Keratinocyte (primary cell): ENCODE results near the gene SMPD3. TPM values are rescaled to one million over a fixed set of nuclear protein-coding genes. Genes with fewer than 3 reads are reported as not detected.

Experiments
- DNase-seq: peaks from one replicate; pipeline ENCODE4 v3.0.0-alpha.2; 2011; ENCODE audit warnings: low read depth, missing footprints, low spot score
- FAIRE-seq: peaks from 2 replicates; lab custom pipeline; 2011; peaks lifted over from hg19 to GRCh38; lab: Jason Lieb, UNC
- H2AFZ ChIP-seq: 2 replicates; pipeline ENCODE4 v1.6.0; 2012; ENCODE audit warnings: low read length, control low read depth, inconsistent platforms; ENCODE audit not compliant: control insufficient read depth
- H3K27ac ChIP-seq: 2 replicates; pipeline ENCODE4 v1.5.1; 2011; ENCODE audit warnings: low read length; ENCODE audit not compliant: control insufficient read depth, insufficient read depth
- H3K27me3 ChIP-seq: 3 replicates; pipeline ENCODE4 v1.6.0; 2011; ENCODE audit warnings: low read length; ENCODE audit not compliant: control insufficient read depth, insufficient read depth; ENCODE audit errors: extremely low read depth
- H3K36me3 ChIP-seq, 2 experiments: 2 replicates in 1 of 2; 3 replicates in 1 of 2; pipeline ENCODE4 v1.5.1; 2011; ENCODE audit warnings: low read length in 2 of 2, mild to moderate bottlenecking in 1 of 2; ENCODE audit not compliant: control insufficient read depth in 2 of 2, insufficient read depth in 2 of 2; ENCODE audit errors: extremely low read depth in 1 of 2
- H3K4me1 ChIP-seq: 3 replicates; pipeline ENCODE4 v1.5.1; 2011; ENCODE audit warnings: low read length; ENCODE audit not compliant: control insufficient read depth, insufficient read depth; ENCODE audit errors: extremely low read depth
- H3K4me2 ChIP-seq: 3 replicates; pipeline ENCODE4 v1.6.0; 2011; ENCODE audit warnings: low read depth, low read length; ENCODE audit not compliant: control insufficient read depth, insufficient read depth; ENCODE audit errors: extremely low read depth
- H3K4me3 ChIP-seq, 3 experiments: fragments of 200-600 bp in 1 of 3; sonication (generic) in 1 of 3; 2 replicates in 2 of 3; 3 replicates in 1 of 3; pipeline ENCODE4 v1.5.1; 2011 to 2016; ENCODE audit warnings: low read length in 3 of 3, mild to moderate bottlenecking in 3 of 3, control low read depth in 2 of 3, inconsistent platforms in 1 of 3, low read depth in 1 of 3, mixed read lengths in 1 of 3, mixed run types in 1 of 3, moderate library complexity in 1 of 3; ENCODE audit not compliant: control insufficient read depth in 2 of 3, insufficient read depth in 2 of 3; ENCODE audit errors: extremely low read depth in 1 of 3
- H3K79me2 ChIP-seq: 2 replicates; pipeline ENCODE4 v1.6.0; 2012; ENCODE audit warnings: low read length; ENCODE audit not compliant: control insufficient read depth, insufficient read depth
- H3K9ac ChIP-seq: 3 replicates; pipeline ENCODE4 v1.6.0; 2011; ENCODE audit warnings: low read length; ENCODE audit not compliant: control insufficient read depth, insufficient read depth; ENCODE audit errors: extremely low read depth
- H3K9me1 ChIP-seq: 3 replicates; pipeline ENCODE4 v1.6.0; 2011; ENCODE audit warnings: low read length; ENCODE audit not compliant: control insufficient read depth, insufficient read depth; ENCODE audit errors: extremely low read depth
- H3K9me3 ChIP-seq: 2 replicates; pipeline ENCODE4 v1.5.1; 2012; ENCODE audit warnings: low read depth, low read length; ENCODE audit not compliant: control insufficient read depth
- H4K20me1 ChIP-seq: 3 replicates; pipeline ENCODE4 v1.6.0; 2011; ENCODE audit warnings: low read length; ENCODE audit not compliant: control insufficient read depth, insufficient read depth; ENCODE audit errors: extremely low read depth
- CTCF ChIP-seq, 3 experiments: IDR thresholded peaks in 1 of 3; conservative IDR thresholded peaks in 1 of 3; optimal IDR thresholded peaks in 1 of 3; 2 replicates in 2 of 3; 3 replicates in 1 of 3; pipeline versions ENCODE3 to v1.5.1; 2011; ENCODE audit warnings: low read length in 3 of 3, mild to moderate bottlenecking in 3 of 3, moderate library complexity in 2 of 3, control low read depth in 1 of 3, inconsistent platforms in 1 of 3; ENCODE audit not compliant: insufficient read depth in 2 of 3; ENCODE audit errors: extremely low read depth in 1 of 3
- EZH2 ChIP-seq: IDR thresholded peaks from one replicate; pipeline ENCODE4 v1.6.1; 2012; ENCODE audit warnings: inconsistent platforms, mild to moderate bottlenecking, low read length, moderate library complexity
- dilution Hi-C: fragments of 300-500 bp; cut with MboI; formaldehyde crosslinking; loops from one replicate; pipeline ENCODE4 v1.7.0; 2020; ENCODE audit warnings: low sequenced_read_pairs; ENCODE audit not compliant: extremely low pct_ligation_motif_present
- polyA plus RNA-seq, 5 experiments: library from polyadenylated mRNA; depleted of rRNA in 3 of 5; stranded (reverse) in 3 of 5; stranded (forward) in 1 of 5; unstranded in 1 of 5; fragments of >200 nt; gene quantifications; 1 replicate in 1 of 5; 2 replicates in 3 of 5; 3 replicates in 1 of 5; pipeline versions ENCODE4 v1.2.1 to v1.2.3, GENCODE V29; 2011 to 2012; ENCODE audit warnings: missing spikeins in 2 of 5, low read depth in 1 of 5, low replicate concordance in 1 of 5

SMPD3 gene
- polyA plus RNA-seq, 1 donor (not counting 4 experiments of a cell fraction or from before 2014, with no cell fraction given), result 0.34 TPM

GRCh38 chr16:68451676-68452075, 3.4 kb upstream of the SMPD3 start:
- H3K79me2 ChIP-seq, result no peaks in the 10 kb centered on the region
- no peak for TF ChIP-seq CTCF (optimal IDR thresholded peaks at IDR 0.05 in 1 of 3, IDR thresholded peaks at IDR 0.05 in 1 of 3, conservative IDR thresholded peaks at IDR 0.05 in 1 of 3; ENCODE audit: extremely low read depth in 1 of 3, insufficient read depth in 2 of 3, low read length in 3 of 3)
- no peak for TF ChIP-seq EZH2
- H4K20me1 ChIP-seq, result no peaks in the 10 kb centered on the region
- DNase-seq, result no peak
- H2AFZ ChIP-seq, result no peak overlapping the region
- no peaks in the 10 kb centered on the region for H3K9me1 ChIP-seq
- H3K27ac ChIP-seq, result no peak overlapping the region
- peaks cover 8% of the 10 kb centered on the region for H3K4me1 ChIP-seq
- H3K9ac ChIP-seq, result no peak overlapping the region
- H3K4me3 ChIP-seq, result no peak overlapping the region
- no peaks in the 10 kb centered on the region for H3K36me3 ChIP-seq
- H3K9me3 ChIP-seq, result no peaks in the 10 kb centered on the region
- H3K4me2 ChIP-seq, result no peak overlapping the region
- no peak for FAIRE-seq
- H3K27me3 ChIP-seq, result peaks cover 20% of the 10 kb centered on the region
- dilution Hi-C loops, result no loop called here

GRCh38 chr16:68450741-68451255, 2.5 kb upstream of the SMPD3 start:
- TF ChIP-seq EZH2, result no peak
- TF ChIP-seq CTCF (optimal IDR thresholded peaks at IDR 0.05 in 1 of 3, IDR thresholded peaks at IDR 0.05 in 1 of 3, conservative IDR thresholded peaks at IDR 0.05 in 1 of 3; ENCODE audit: extremely low read depth in 1 of 3, insufficient read depth in 2 of 3, low read length in 3 of 3), result no peak
- Histone ChIP-seq H3K27me3 (peaks cover 29% of the 10 kb centered on the region), H3K4me2 (no peak overlapping the region), H3K9me3 (no peaks in the 10 kb centered on the region), H2AFZ (no peak overlapping the region), H3K36me3 (no peaks in the 10 kb centered on the region), H3K27ac (no peak overlapping the region), H3K4me1 (peaks cover 8% of the 10 kb centered on the region), H3K4me3 (no peak overlapping the region), H3K9ac (no peak overlapping the region), H4K20me1 (peaks cover 3% of the 10 kb centered on the region), H3K79me2 (no peaks in the 10 kb centered on the region), H3K9me1 (no peaks in the 10 kb centered on the region)
- dilution Hi-C loops, result no loop called here
- FAIRE-seq (no peak), DNase-seq (no peak)
